DND-41 (cell line): ENCODE results near the gene LCE1A.

Source experiments
- ATAC-seq: fragments of 200-7000 bp; cut with Tn5 transposase; 3 replicates; pipeline ENCODE4 v1.9.1; 2021; ENCODE audit warnings: low read depth; ENCODE audit not compliant: insufficient read depth
- DNase-seq: peaks from one replicate; pipeline ENCODE4 v3.0.0-alpha.2; 2020
- H2AFZ ChIP-seq: 2 replicates; pipeline ENCODE4 v1.6.0; 2012; ENCODE audit warnings: low read depth, low read length
- H3K27ac ChIP-seq: 2 replicates; pipeline ENCODE4 v1.5.1; 2012; ENCODE audit warnings: low read length, inconsistent platforms
- H3K27me3 ChIP-seq: fragments of 200-600 bp; sonication (generic); 2 replicates; pipeline ENCODE4 v1.6.0; 2012; ENCODE audit warnings: low read length, mild to moderate bottlenecking, inconsistent platforms; ENCODE audit not compliant: insufficient read depth, poor library complexity
- H3K36me3 ChIP-seq: 2 replicates; pipeline ENCODE4 v1.5.1; 2012; ENCODE audit warnings: low read length, inconsistent platforms; ENCODE audit not compliant: insufficient read depth
- H3K4me1 ChIP-seq: 2 replicates; pipeline ENCODE4 v1.5.1; 2012; ENCODE audit warnings: mild to moderate bottlenecking, low read length; ENCODE audit not compliant: insufficient read depth
- H3K4me2 ChIP-seq: 2 replicates; pipeline ENCODE4 v1.6.0; 2012; ENCODE audit warnings: mild to moderate bottlenecking, moderate library complexity, low read length, inconsistent platforms; ENCODE audit not compliant: insufficient read depth
- H3K4me3 ChIP-seq, 2 experiments: fragments of 200-600 bp in 1 of 2; shearing (Covaris generic) in 1 of 2; 2 replicates each; pipeline ENCODE4 v1.5.1; 2012 to 2016; ENCODE audit warnings: inconsistent platforms in 2 of 2, low read length in 2 of 2, mild to moderate bottlenecking in 2 of 2, low read depth in 1 of 2, moderate library complexity in 1 of 2
- H3K79me2 ChIP-seq: 2 replicates; pipeline ENCODE4 v1.6.0; 2012; ENCODE audit warnings: low read length, inconsistent platforms; ENCODE audit not compliant: insufficient read depth
- H3K9ac ChIP-seq: 2 replicates; pipeline ENCODE4 v1.6.0; 2012; ENCODE audit warnings: low read depth, mild to moderate bottlenecking, inconsistent platforms, low read length, moderate library complexity
- H3K9me3 ChIP-seq: 2 replicates; pipeline ENCODE4 v1.5.1; 2012; ENCODE audit warnings: low read length, moderate library complexity, mild to moderate bottlenecking, inconsistent platforms; ENCODE audit not compliant: insufficient read depth, severe bottlenecking
- H4K20me1 ChIP-seq: 2 replicates; pipeline ENCODE4 v1.6.0; 2012; ENCODE audit warnings: low read length; ENCODE audit not compliant: insufficient read depth
- EZH2 ChIP-seq: IDR thresholded peaks from 3 replicates; pipeline ENCODE4 v1.6.1; 2012; ENCODE audit warnings: borderline replicate concordance, low read depth, mild to moderate bottlenecking, moderate library complexity, low read length, inconsistent platforms; ENCODE audit not compliant: severe bottlenecking
- TF ChIP-seq, protein P1 (sequence below): IDR thresholded peaks from 2 replicates; pipeline ENCODE4 v1.5.1; 2012; ENCODE audit warnings: borderline replicate concordance, low read length, moderate library complexity, mild to moderate bottlenecking; ENCODE audit not compliant: poor library complexity, severe bottlenecking; ENCODE audit errors: extremely low read depth

Gene LCE1A

DNA sequence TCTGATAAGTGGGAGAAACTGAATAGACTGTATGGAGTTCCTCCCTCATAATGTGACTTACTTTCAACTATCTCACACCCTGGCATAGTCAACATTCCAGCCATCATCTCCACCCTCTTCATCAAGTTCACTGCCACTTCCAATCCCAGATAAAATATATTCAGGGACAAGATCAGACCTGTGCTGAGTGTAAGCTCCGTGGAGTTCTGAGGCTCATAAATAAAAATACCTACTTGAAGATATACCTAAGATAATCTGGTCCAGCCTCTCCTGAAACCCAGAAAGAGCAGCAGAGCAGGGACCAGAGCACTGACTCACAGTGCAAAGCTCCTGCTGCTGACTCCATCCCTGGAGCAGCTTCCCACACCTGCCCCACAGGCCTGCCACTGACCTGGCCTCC, 30.8 kb downstream of the LCE1A start:
- no peak for DNase-seq
- Histone ChIP-seq H4K20me1 (no peaks in the 10 kb centered on the region), H3K4me3 (no peak overlapping the region), H2AFZ (no peak overlapping the region), H3K9ac (no peak overlapping the region), H3K9me3 (no peaks in the 10 kb centered on the region), H3K27ac (no peak overlapping the region), H3K27me3 (peaks cover 24% of the 10 kb centered on the region), H3K4me1 (no peaks in the 10 kb centered on the region), H3K79me2 (no peaks in the 10 kb centered on the region), H3K4me2 (no peak overlapping the region), H3K36me3 (no peaks in the 10 kb centered on the region)
- no peak for ATAC-seq
- TF ChIP-seq, protein P1, sequence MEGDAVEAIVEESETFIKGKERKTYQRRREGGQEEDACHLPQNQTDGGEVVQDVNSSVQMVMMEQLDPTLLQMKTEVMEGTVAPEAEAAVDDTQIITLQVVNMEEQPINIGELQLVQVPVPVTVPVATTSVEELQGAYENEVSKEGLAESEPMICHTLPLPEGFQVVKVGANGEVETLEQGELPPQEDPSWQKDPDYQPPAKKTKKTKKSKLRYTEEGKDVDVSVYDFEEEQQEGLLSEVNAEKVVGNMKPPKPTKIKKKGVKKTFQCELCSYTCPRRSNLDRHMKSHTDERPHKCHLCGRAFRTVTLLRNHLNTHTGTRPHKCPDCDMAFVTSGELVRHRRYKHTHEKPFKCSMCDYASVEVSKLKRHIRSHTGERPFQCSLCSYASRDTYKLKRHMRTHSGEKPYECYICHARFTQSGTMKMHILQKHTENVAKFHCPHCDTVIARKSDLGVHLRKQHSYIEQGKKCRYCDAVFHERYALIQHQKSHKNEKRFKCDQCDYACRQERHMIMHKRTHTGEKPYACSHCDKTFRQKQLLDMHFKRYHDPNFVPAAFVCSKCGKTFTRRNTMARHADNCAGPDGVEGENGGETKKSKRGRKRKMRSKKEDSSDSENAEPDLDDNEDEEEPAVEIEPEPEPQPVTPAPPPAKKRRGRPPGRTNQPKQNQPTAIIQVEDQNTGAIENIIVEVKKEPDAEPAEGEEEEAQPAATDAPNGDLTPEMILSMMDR, result no peak
- TF ChIP-seq EZH2, result no peak

DNA sequence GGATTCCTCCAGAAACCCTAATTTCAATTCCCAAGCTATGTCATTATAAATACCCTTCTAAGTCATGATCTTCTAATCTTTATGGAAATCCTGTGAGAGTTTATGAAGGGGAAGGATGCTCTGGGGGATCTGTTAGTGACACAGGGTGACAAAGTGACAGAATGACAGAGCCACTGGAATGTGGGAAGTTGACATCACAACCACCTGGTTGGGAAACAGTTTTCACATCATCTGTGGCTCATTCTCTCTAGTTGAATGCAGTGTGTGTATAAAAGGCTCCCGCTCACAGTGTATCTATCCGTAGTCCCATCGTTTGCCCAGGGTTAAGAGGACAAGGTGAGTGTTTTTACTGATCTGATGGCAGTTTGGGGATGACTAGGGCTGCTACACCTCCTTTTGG, 32.4 kb downstream of the LCE1A start, which contains the start of gene LCE7A:
TSS of gene LCE7A (plus strand) at position 301 of the 400 bp plus-strand sequence. CDS start 702 bp downstream, outside the sequence.
- no peak within 1 kb of the TSS for H3K4me2 ChIP-seq
- H3K9ac ChIP-seq, result no peak within 1 kb of the TSS
- H3K9me3 ChIP-seq, result no peaks in the 10 kb centered on the region
- TF ChIP-seq, protein P1, result no peak
- no peak for TF ChIP-seq EZH2
- H3K27ac ChIP-seq, result no peak within 1 kb of the TSS
- DNase-seq, result no peak
- H3K36me3 ChIP-seq, result no peaks in the 10 kb centered on the region
- ATAC-seq, result no peak
- H3K79me2 ChIP-seq, result no peaks in the 10 kb centered on the region
- H3K4me3 ChIP-seq, result no peak within 1 kb of the TSS
- H2AFZ ChIP-seq, result no peak within 1 kb of the TSS
- no peaks in the 10 kb centered on the region for H3K4me1 ChIP-seq
- peaks cover 22% of the 10 kb centered on the region for H3K27me3 ChIP-seq
- H4K20me1 ChIP-seq, result no peaks in the 10 kb centered on the region

DNA sequence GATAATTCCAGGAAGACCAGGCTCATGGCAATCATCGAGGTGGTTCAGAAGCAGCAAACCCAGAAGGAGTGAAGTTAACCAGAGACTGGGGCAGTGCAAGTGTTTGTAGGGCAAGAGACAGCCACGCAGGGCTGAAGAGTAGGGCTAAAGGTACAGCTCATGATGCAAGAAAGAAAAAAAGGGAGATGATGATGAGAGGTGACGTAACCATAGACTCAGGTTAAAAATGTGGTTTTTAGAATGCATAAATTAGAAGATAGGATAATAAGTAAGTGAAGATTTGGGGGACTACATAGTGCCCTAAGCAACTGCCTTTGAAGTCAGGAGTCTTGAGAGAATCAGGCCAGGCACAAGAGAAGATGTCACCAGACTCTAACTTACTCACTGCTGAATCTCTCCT, 32.9 kb downstream of the LCE1A start:
- ATAC-seq, result no peak
- H3K9me3 ChIP-seq, result no peaks in the 10 kb centered on the region

More for the DNA sequence above, 32.9 kb downstream of the LCE1A start:
- Histone ChIP-seq H3K27me3 (peaks cover 24% of the 10 kb centered on the region), H3K4me3 (no peak overlapping the region), H3K36me3 (no peaks in the 10 kb centered on the region), H3K27ac (no peak overlapping the region), H4K20me1 (no peaks in the 10 kb centered on the region), H3K4me1 (no peaks in the 10 kb centered on the region), H3K79me2 (no peaks in the 10 kb centered on the region), H3K4me2 (no peak overlapping the region), H2AFZ (no peak overlapping the region), H3K9ac (no peak overlapping the region)
- no peak for DNase-seq
- TF ChIP-seq, protein P1, result no peak
- TF ChIP-seq EZH2, result no peak
